Left lung (tissue), 10 donors: Measurements from ENCODE around the gene COBL. TPM values are rescaled to one million over a fixed set of nuclear protein-coding genes. Genes with fewer than 3 reads are reported as not detected.
"Not testable (repeated sequence)": the region's sequence is repeated elsewhere in the genome, so short reads cannot be mapped to it uniquely, and the experiment has no call there.

Experiments used
- ATAC-seq: fragments of 200-7000 bp; cut with Tn5 transposase; one replicate; pipeline ENCODE4 v1.9.1; 2020; ENCODE audit warnings: moderate library complexity
- DNase-seq, 4 donors: peaks; one replicate each; pipeline ENCODE4 v3.0.0-alpha.2; 2013 to 2020
- H3K27ac ChIP-seq, 2 donors: fragments of 200-600 bp; sonication (generic) in 1 of 2; one replicate each; pipeline versions ENCODE4 v1.5.0 to v1.8.0; 2020 to 2021
- H3K27me3 ChIP-seq, 2 donors: fragments of 200-600 bp; sonication (generic) in 1 of 2; one replicate each; pipeline versions ENCODE4 v1.5.0 to v1.8.0; 2020 to 2021
- H3K36me3 ChIP-seq, 2 donors: fragments of 200-600 bp; sonication (generic) in 1 of 2; one replicate each; pipeline versions ENCODE4 v1.5.0 to v1.8.0; 2020 to 2021
- H3K4me1 ChIP-seq, 2 donors: fragments of 200-600 bp; one replicate each; pipeline ENCODE4 v1.8.0; 2021
- H3K4me3 ChIP-seq, 2 donors: fragments of 200-600 bp; sonication (generic) in 1 of 2; one replicate each; pipeline versions ENCODE4 v1.5.0 to v1.8.0; 2020 to 2021; ENCODE audit warnings: mild to moderate bottlenecking in 1 of 2
- H3K9me3 ChIP-seq, 2 donors: fragments of 200-600 bp; sonication (generic) in 1 of 2; one replicate each; pipeline versions ENCODE4 v1.5.0 to v1.8.0; 2020 to 2021
- intact Hi-C, 2 donors: fragments of 100-400 bp; cut with DNase I; formaldehyde crosslinking; loops; one replicate each; pipeline versions ENCODE4 v1.11.2 to v1.14.2; 2022
- polyA plus RNA-seq, 6 donors: library from polyadenylated mRNA; unstranded; fragments of 120-200 nt; gene quantifications; one replicate each; pipeline ENCODE4 v1.2.1, GENCODE V29; 2013; ENCODE audit not compliant: insufficient read length in 6 of 6
- total RNA-seq, 2 donors: library from RNA; stranded (reverse); fragmentation: NEBNext Ultra II Directional; extraction: Animal tissue kit (Norgen Biotek cat#: 25700); gene quantifications; one replicate each; pipeline ENCODE4 v1.2.1, GENCODE V29; 2021
- TF ChIP-seq, protein P1 (sequence below), 2 donors: fragments of 200-600 bp; sonication (generic) in 1 of 2; IDR thresholded peaks; one replicate each; pipeline versions ENCODE4 v1.5.0 to v1.8.0; 2021; ENCODE audit warnings: antibody characterized with exemption in 2 of 2
- donor health status: DM: no; HTN: yes; CAD: no.
- donor health status: DM: no; HTN: no; CAD: no.

Gene COBL
- total and polyA plus RNA-seq, 8 donors: 3.6 to 36.1 (median 6.4) TPM

DNA sequence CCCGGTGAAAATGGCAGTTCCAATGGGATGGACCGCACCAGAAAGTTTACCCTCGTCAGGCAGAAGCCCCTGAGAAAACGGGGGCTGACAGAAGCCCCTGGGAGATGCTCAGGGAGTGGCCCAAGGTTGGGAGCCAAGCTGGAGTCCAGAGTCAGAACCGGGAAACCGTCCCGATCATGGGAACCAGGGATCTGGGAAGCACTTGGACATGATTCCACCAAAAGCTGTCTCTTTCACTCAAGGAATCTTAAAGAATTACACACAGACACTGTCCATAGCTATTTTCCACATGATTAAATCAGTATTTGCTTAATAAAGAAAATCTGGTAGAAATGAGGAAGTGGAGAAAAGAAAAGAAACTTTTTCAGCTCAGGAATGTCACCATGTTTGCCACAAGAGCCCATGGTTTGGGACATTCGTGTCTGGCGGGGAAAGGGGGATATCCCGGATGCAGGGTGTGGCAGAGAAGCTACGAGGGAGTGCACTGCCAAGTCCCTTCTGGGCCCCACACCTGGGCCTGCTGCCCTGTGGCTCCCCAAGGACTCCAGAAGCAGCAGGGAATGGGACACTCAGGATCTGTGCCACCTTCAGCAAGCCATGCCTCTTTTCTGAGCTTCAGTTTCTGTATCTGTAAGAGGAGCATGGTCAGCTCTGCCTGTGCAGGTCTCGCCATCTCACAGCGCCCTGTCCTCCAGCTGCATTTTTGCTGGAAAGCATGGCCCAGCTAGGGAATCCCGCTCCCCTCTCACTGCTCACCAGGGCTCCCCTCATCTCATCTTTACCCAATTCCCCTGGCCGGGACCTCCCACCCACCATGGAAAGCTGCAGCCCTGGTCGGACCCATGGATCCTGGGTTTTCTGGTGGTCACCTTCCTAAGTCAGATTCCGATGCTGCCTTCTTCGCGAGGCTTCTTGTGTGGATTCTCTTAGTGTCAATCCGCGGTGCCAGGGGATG is 308.8 kb downstream of the COBL start:
- no peaks in the 10 kb centered on the region for H3K36me3 ChIP-seq
- H3K27ac ChIP-seq: no peak overlapping the region
- intact Hi-C loops: no loop called here
- no peaks in the 10 kb centered on the region for H3K4me1 ChIP-seq
- no peaks in the 10 kb centered on the region for H3K27me3 ChIP-seq
- no peaks in the 10 kb centered on the region for H3K9me3 ChIP-seq
- TF ChIP-seq, protein P1, sequence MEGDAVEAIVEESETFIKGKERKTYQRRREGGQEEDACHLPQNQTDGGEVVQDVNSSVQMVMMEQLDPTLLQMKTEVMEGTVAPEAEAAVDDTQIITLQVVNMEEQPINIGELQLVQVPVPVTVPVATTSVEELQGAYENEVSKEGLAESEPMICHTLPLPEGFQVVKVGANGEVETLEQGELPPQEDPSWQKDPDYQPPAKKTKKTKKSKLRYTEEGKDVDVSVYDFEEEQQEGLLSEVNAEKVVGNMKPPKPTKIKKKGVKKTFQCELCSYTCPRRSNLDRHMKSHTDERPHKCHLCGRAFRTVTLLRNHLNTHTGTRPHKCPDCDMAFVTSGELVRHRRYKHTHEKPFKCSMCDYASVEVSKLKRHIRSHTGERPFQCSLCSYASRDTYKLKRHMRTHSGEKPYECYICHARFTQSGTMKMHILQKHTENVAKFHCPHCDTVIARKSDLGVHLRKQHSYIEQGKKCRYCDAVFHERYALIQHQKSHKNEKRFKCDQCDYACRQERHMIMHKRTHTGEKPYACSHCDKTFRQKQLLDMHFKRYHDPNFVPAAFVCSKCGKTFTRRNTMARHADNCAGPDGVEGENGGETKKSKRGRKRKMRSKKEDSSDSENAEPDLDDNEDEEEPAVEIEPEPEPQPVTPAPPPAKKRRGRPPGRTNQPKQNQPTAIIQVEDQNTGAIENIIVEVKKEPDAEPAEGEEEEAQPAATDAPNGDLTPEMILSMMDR (IDR thresholded peaks at IDR 0.05): no peak
- ATAC-seq: no peak
- DNase-seq: no peak
- no peak overlapping the region for H3K4me3 ChIP-seq

GRCh38 chr7:51006483-51007235 is 309.9 kb downstream of the COBL start:
- ATAC-seq (no peak), DNase-seq (no peak)
- intact Hi-C loops: no loop called here
- TF ChIP-seq, protein P1 (IDR thresholded peaks at IDR 0.05): no peak
- Histone ChIP-seq H3K4me1 (no peaks in the 10 kb centered on the region), H3K27me3 (no peaks in the 10 kb centered on the region), H3K36me3 (no peaks in the 10 kb centered on the region), H3K27ac (no peak overlapping the region), H3K9me3 (no peaks in the 10 kb centered on the region), H3K4me3 (no peak overlapping the region)

DNA sequence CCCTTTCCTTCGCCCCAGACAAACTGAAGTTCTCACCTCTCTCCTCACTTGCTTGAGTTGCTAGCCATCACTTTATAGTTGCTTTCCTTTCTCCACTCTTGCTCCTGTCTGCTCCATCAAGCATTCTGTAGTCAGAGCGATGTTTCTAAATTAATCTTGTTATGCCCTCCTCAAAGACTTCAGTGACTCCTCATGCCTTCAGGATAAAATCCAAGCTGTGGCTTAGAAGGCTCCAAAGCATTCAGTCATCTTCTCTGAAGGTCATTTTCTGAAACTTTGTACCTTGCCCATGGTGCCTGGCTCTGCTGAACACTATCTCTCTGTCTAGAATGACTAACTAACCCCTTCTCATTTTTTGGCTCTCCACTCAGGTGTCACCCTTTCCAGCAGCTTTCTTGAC is 311.5 kb downstream of the COBL start:
- H3K36me3 ChIP-seq: no peaks in the 10 kb centered on the region
- H3K9me3 ChIP-seq: no peaks in the 10 kb centered on the region
- TF ChIP-seq, protein P1 (IDR thresholded peaks at IDR 0.05): no peak
- no peak for ATAC-seq
- no peaks in the 10 kb centered on the region for H3K27me3 ChIP-seq
- intact Hi-C loops: no loop called here
- no peak overlapping the region for H3K27ac ChIP-seq
- no peak overlapping the region for H3K4me3 ChIP-seq
- no peak for DNase-seq
- H3K4me1 ChIP-seq: no peaks in the 10 kb centered on the region

GRCh38 chr7:51000956-51001355 is 315.7 kb downstream of the COBL start:
- DNase-seq (no peak), ATAC-seq (no peak)
- Histone ChIP-seq H3K4me1 (no peaks in the 10 kb centered on the region), H3K27ac (no peak overlapping the region), H3K27me3 (no peaks in the 10 kb centered on the region), H3K4me3 (no peak overlapping the region), H3K36me3 (no peaks in the 10 kb centered on the region), H3K9me3 (no peaks in the 10 kb centered on the region)
- intact Hi-C loops: no loop called here
- TF ChIP-seq, protein P1 (IDR thresholded peaks at IDR 0.05): no peak

- Histone ChIP-seq H3K36me3 (no peaks in the 10 kb centered on the region), H3K4me3 (no peak overlapping the region), H3K27me3 (no peaks in the 10 kb centered on the region), H3K4me1 (no peaks in the 10 kb centered on the region), H3K27ac (no peak overlapping the region), H3K9me3 (no peaks in the 10 kb centered on the region)
- intact Hi-C loops: no loop called here
- TF ChIP-seq, protein P1 (IDR thresholded peaks at IDR 0.05): no peak
- ATAC-seq (no peak), DNase-seq (no peak)
Measured at GRCh38 chr7:50994753-50995319, 321.8 kb downstream of the COBL start.

DNA sequence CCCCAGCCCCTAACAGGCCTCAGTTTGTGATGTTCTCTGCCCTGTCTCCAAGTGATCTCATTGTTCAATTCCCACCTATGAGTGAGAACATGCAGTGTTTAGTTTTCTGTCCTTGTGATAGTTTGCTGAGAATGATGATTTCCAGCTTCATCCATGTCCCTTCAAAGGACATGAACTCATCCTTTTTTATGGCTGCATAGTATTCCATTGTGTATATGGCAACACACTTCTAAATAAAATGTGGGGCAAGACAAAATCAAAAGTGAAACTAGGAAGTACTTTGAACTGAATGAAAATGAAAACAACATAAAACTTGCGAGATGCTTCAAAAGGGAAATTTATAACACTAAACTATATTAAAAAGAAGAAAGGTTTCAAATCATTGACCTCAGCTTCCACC is 326.4 kb downstream of the COBL start:
- H3K27me3 ChIP-seq, H3K9me3 ChIP-seq, ATAC-seq, intact Hi-C loops, H3K4me3 ChIP-seq, H3K36me3 ChIP-seq, H3K4me1 ChIP-seq, H3K27ac ChIP-seq, DNase-seq: not testable (repeated sequence)
